Adrenal gland (tissue), 5 donors: Measurements from ENCODE around the gene ARF1.

Source experiments
- POLR2A ChIP-seq, 2 donors: fragments of 450-650 bp; IDR thresholded peaks; one replicate each; pipeline ENCODE4 v1.6.1; 2017; ENCODE audit warnings: antibody characterized with exemption in 2 of 2, mild to moderate bottlenecking in 2 of 2, moderate library complexity in 1 of 2
- TF ChIP-seq, protein P1 (sequence below), 6 experiments: fragments of 450-650 bp in 4 of 6; fragments of 200-600 bp in 2 of 6; sonication (generic) in 1 of 6; IDR thresholded peaks; 1 replicate in 5 of 6; 2 replicates in 1 of 6; pipeline versions ENCODE4 v1.5.1 to v1.8.0; 2016 to 2021; ENCODE audit warnings: antibody characterized with exemption in 6 of 6, mild to moderate bottlenecking in 2 of 6, moderate library complexity in 1 of 6
- donor health status: DM: no; HTN: no; CAD: no.

DNA sequence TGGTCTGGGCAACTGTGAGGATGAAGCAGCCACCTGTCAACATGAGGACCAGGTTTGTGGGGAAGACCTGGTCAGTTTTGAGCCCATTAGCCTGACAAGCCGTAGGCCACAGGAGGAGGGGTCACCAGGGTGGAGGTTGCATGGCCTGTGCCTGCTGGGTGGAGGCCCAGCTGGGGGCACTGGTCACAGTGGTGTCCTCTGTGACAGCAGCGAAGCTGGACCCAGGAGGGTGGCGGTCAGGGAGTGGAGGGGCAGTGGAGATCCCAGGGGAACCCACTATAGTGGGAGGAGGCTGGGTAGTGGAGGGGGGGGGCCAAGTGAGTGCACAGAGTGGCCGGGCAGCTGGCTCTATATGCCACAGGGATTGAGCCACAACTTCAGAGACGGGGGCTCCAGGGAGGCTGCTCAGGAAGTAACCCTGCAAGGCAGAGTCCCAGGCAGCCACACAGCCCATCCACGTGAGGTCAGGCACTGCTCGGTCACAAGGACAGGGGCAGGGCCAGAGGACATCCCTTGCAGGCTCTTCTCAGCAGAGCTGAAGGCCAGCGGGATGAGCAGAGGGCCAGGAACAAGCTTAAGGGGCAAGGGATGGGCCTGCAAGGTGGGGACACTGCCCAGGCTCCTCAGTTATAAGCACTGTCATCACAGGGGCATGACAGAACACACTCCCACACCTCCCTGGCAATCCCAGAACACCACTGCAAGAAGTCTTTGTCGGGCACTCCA lies 22.9 kb downstream of the ARF1 start:
- TF ChIP-seq, protein P1, sequence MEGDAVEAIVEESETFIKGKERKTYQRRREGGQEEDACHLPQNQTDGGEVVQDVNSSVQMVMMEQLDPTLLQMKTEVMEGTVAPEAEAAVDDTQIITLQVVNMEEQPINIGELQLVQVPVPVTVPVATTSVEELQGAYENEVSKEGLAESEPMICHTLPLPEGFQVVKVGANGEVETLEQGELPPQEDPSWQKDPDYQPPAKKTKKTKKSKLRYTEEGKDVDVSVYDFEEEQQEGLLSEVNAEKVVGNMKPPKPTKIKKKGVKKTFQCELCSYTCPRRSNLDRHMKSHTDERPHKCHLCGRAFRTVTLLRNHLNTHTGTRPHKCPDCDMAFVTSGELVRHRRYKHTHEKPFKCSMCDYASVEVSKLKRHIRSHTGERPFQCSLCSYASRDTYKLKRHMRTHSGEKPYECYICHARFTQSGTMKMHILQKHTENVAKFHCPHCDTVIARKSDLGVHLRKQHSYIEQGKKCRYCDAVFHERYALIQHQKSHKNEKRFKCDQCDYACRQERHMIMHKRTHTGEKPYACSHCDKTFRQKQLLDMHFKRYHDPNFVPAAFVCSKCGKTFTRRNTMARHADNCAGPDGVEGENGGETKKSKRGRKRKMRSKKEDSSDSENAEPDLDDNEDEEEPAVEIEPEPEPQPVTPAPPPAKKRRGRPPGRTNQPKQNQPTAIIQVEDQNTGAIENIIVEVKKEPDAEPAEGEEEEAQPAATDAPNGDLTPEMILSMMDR (IDR thresholded peaks at IDR 0.05), result no peak
- TF ChIP-seq POLR2A (IDR thresholded peaks at IDR 0.05), result no peak
